PFSK-1 (cell line): ENCODE results near the gene C9orf50.

Experiments used
- FOXP2 ChIP-seq: optimal IDR thresholded peaks from 2 replicates; pipeline ENCODE3; 2011; ENCODE audit warnings: borderline replicate concordance, control low read depth, inconsistent platforms; ENCODE audit not compliant: insufficient read depth; ENCODE audit errors: extremely low read length, extremely low read depth
- POLR2AphosphoS5 ChIP-seq: IDR thresholded peaks from 2 replicates; pipeline ENCODE4 v1.6.1; 2012; ENCODE audit warnings: low read depth, mild to moderate bottlenecking, control low read depth, low read length, moderate library complexity
- REST ChIP-seq, 2 experiments: IDR thresholded peaks; 2 replicates each; pipeline versions ENCODE4 v1.6.1 to v1.8.0; 2011 to 2012; ENCODE audit warnings: low read depth in 2 of 2, low read length in 2 of 2, control low read depth in 1 of 2, inconsistent platforms in 1 of 2, mild to moderate bottlenecking in 1 of 2, moderate library complexity in 1 of 2; ENCODE audit not compliant: insufficient read depth in 1 of 2
- SIN3A ChIP-seq: IDR thresholded peaks from 2 replicates; pipeline ENCODE4 v1.6.1; 2012; ENCODE audit warnings: mild to moderate bottlenecking, low read length, moderate library complexity, borderline replicate concordance; ENCODE audit not compliant: insufficient read depth
- TAF1 ChIP-seq: IDR thresholded peaks from 2 replicates; pipeline ENCODE4 v1.6.1; 2012; ENCODE audit warnings: low read length, control low read depth, borderline replicate concordance; ENCODE audit not compliant: insufficient read depth

The C9orf50 gene

GRCh38 chr9:129667378-129667777 is 46.5 kb upstream of the C9orf50 start:
- TF ChIP-seq REST (IDR thresholded peaks at IDR 0.05; ENCODE audit: insufficient read depth in 1 of 2, low read depth in 2 of 2, low read length in 2 of 2) (no peak), SIN3A (no peak), FOXP2 (no peak), POLR2AphosphoS5 (no peak), TAF1 (no peak)

GRCh38 chr9:129666575-129666974 is 45.7 kb upstream of the C9orf50 start:
- TF ChIP-seq SIN3A: no peak
- no peak for TF ChIP-seq REST (IDR thresholded peaks at IDR 0.05; ENCODE audit: insufficient read depth in 1 of 2, low read depth in 2 of 2, low read length in 2 of 2)
- no peak for TF ChIP-seq TAF1
- no peak for TF ChIP-seq POLR2AphosphoS5
- no peak for TF ChIP-seq FOXP2

GRCh38 chr9:129665814-129666520 is 45.1 kb upstream of the C9orf50 start:
- TF ChIP-seq REST (IDR thresholded peaks at IDR 0.05; ENCODE audit: insufficient read depth in 1 of 2, low read depth in 2 of 2, low read length in 2 of 2) (no peak), SIN3A (no peak), POLR2AphosphoS5 (no peak), TAF1 (no peak), FOXP2 (no peak)

- TF ChIP-seq REST (IDR thresholded peaks at IDR 0.05; ENCODE audit: insufficient read depth in 1 of 2, low read depth in 2 of 2, low read length in 2 of 2) (no peak), SIN3A (no peak), FOXP2 (no peak), TAF1 (no peak), POLR2AphosphoS5 (no peak)
Observed at GRCh38 chr9:129665389-129665775, 44.5 kb upstream of the C9orf50 start, which contains the start of gene PRRX2. TSS of gene PRRX2 (plus strand) at chr9:129665647. CDS start at chr9:129665868, 221 bp downstream.
